Subcutaneous adipose tissue (tissue), 4 donors: ENCODE data around the gene ZNF814. TPM values are rescaled to one million over a fixed set of nuclear protein-coding genes. Genes with fewer than 3 reads are reported as not detected.
"Not testable (repeated sequence)": the region's sequence is repeated elsewhere in the genome, so short reads cannot be mapped to it uniquely, and the experiment has no call there.

Source experiments
- total RNA-seq, 4 donors: library from RNA; depleted of rRNA; stranded (reverse); fragments of >200 nt; gene quantifications; one replicate each; pipeline ENCODE4 v1.1.0, GENCODE V29; 2016
- TF ChIP-seq, protein P1 (sequence below): fragments of 450-650 bp; IDR thresholded peaks from one replicate; pipeline ENCODE4 v1.5.1; 2016; ENCODE audit warnings: low read depth, mild to moderate bottlenecking, control low read depth, antibody characterized with exemption, moderate library complexity

ZNF814 gene
- total RNA-seq, 4 donors from 2014 or later: 6.8 to 9.0 (median 8.7) TPM

DNA sequence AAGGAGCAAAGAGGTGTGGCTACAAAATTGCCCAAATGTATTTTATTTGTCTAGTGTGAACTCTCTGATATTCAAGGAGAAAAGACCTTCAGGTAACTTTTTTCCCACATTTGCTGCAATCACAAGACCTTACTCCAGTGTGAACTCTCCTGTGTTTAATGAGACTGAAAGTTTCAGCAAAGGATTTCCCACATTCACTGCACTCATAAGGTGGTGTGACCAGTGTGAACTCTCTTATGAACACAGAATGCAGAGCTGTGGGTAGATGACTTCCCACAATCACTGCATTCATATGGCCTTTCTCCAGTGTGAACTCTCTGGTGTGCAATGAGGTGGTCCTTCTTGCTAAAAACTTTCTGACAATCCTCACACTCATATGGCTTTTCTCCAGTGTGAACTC lies 16.4 kb downstream of the ZNF814 start:
- TF ChIP-seq, protein P1, sequence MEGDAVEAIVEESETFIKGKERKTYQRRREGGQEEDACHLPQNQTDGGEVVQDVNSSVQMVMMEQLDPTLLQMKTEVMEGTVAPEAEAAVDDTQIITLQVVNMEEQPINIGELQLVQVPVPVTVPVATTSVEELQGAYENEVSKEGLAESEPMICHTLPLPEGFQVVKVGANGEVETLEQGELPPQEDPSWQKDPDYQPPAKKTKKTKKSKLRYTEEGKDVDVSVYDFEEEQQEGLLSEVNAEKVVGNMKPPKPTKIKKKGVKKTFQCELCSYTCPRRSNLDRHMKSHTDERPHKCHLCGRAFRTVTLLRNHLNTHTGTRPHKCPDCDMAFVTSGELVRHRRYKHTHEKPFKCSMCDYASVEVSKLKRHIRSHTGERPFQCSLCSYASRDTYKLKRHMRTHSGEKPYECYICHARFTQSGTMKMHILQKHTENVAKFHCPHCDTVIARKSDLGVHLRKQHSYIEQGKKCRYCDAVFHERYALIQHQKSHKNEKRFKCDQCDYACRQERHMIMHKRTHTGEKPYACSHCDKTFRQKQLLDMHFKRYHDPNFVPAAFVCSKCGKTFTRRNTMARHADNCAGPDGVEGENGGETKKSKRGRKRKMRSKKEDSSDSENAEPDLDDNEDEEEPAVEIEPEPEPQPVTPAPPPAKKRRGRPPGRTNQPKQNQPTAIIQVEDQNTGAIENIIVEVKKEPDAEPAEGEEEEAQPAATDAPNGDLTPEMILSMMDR: no peak

GRCh38 chr19:57870225-57870624 lies 18.6 kb downstream of the ZNF814 start:
- TF ChIP-seq, protein P1: no peak

DNA sequence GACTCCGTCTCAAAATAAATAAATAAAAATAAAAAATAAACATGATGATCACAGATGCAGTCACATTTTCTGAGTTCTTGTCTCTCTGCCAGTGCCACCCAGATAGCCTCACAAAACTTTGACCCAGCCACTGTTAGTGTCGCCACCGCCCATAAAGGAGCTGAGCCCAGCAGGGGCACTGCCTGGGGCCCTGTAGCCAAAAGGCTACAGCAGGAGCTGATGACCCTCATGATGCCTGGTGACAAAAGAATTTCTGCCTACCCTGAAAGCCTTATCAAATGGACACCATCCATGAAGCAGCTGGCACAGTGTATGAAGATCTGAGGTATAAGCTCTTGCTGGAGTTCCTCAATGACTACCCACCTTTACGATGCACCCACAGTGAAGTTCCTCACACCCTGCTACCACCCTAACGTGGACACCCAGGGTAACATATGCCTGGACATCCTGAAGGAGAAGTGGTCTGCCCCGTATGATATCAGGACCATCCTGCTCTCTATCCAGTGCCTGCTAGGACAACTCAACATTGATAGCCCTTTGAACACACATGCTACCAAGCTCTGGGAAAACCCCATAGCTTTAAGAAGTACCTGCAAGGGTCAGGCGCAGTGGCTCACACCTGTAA lies 20.9 kb downstream of the ZNF814 start:
- TF ChIP-seq, protein P1: no peak

DNA sequence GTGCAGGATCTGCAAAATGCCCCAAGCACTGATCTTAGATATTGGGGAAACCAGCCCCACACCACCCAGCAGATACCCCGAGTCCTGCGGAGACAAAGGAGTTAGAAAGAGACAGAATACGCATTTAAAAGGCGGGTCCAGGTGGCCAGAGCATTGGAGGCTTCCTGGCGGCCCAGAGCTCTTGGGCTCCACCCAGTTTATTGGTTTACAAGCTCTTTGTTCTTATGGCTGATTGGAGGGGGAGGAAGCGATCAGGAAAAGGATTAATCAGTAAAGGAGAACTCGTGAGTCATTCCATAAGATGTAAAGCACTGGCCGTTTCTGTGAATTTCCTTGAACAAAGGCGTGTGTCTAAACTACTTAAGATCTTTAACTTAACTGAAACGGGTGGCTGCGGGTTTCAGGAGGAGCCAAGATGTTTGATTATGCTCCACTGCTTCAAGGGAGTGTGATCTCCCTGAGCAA lies 38.3 kb downstream of the ZNF814 start:
- TF ChIP-seq, protein P1: no peak

DNA sequence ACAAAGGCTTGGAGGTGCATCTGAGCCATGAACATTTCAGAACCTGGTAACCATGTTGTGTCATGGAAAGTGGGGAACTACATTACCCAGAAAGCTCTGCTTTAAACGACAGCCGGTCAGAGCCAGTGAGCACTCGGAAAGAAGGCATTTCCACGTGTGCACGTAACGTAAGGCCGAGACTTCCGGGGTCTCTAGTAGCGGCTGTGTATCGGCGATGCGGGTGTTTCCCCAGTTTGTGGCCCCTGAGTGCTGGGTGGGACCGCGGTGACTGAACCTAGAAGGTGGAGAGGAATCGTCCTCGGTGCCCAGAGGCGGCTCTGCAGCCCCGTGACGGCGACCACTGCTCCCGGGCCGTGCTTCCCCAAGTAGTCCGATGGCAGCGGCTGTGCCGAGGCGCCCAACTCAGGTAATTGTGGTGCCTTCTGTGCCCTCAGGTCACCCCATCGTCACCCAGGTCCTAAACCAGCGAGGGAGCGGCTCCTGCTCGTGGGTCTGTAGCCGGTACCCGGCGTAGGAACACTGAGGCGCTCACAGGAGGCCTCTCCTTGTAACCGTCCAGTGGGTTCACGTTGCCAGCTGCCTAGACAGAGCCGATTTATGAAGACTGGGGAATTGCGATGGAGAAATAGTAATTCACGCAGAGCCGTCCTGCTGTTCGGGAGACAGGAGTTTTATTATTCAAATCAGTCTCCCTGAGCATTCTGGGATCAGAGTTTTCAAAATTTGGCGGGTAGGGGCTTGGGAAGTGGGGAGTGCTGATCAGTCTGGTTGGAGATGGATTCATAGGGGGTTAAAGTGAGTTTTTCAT lies 39.0 kb downstream of the ZNF814 start, which contains the start of gene ZNF587:
Gene ZNF587, plus strand, starts transcription at position 194 of the 808 bp plus-strand sequence. Its CDS starts 180 bp downstream, at position 374.
- TF ChIP-seq, protein P1: not testable (repeated sequence)

DNA sequence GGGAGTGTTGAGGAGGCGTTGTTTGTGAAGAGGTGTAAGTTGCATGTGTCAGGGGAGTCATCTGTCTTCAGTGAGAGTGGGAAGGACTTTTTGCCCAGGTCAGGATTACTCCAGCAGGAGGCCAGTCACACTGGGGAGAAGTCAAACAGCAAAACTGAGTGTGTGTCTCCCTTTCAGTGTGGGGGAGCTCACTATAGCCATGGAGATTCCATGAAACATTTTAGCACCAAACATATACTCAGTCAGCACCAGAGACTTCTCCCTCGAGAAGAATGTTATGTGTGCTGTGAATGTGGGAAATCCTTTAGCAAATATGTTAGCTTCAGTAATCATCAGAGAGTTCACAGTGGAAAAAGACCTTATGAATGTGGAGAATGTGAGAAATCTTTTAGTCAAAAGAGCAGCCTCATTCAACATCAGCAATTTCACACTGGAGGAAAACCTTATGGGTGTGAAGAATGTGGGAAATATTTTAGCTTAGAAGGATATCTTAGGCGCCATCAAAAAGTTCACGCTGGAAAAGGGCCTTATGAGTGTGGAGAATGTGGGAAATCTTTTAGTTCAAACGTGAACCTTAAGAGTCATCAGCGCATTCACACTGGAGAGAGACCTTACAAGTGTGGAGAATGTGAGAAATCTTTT lies 47.6 kb downstream of the ZNF814 start:
- TF ChIP-seq, protein P1: no peak
